Amniotic stem cell (primary cell): ENCODE data around the gene ATP8B1.

ENCODE experiments used
- DNase-seq: peaks from one replicate; lab custom pipeline; 2025; lab: John Stamatoyannopoulos, UW

The ATP8B1 gene

GRCh38 chr18:57792631-57793301 lies 10.3 kb downstream of the ATP8B1 start:
- no peak for DNase-seq

GRCh38 chr18:57791911-57792310 lies 11.2 kb downstream of the ATP8B1 start:
- DNase-seq: no peak

- no peak for DNase-seq
Observed at GRCh38 chr18:57791192-57791591, 11.9 kb downstream of the ATP8B1 start.

- DNase-seq: no peak
Observed at GRCh38 chr18:57790316-57790715, 12.8 kb downstream of the ATP8B1 start.

- no peak for DNase-seq
Observed at GRCh38 chr18:57789759-57790158, 13.4 kb downstream of the ATP8B1 start.

- no peak for DNase-seq
Observed at GRCh38 chr18:57789090-57789489, 14.0 kb downstream of the ATP8B1 start.

GRCh38 chr18:57787068-57787685 lies 15.9 kb downstream of the ATP8B1 start:
- DNase-seq: no peak

GRCh38 chr18:57785751-57786437 lies 17.2 kb downstream of the ATP8B1 start:
- DNase-seq: no peak

- DNase-seq: no peak
Observed at GRCh38 chr18:57784801-57785114, 18.4 kb downstream of the ATP8B1 start.

GRCh38 chr18:57784034-57784800 lies 18.9 kb downstream of the ATP8B1 start:
- no peak for DNase-seq

GRCh38 chr18:57782049-57782448 lies 21.1 kb downstream of the ATP8B1 start:
- DNase-seq: no peak

GRCh38 chr18:57780706-57781347 lies 22.3 kb downstream of the ATP8B1 start:
- DNase-seq: peak; percentile 36

GRCh38 chr18:57780318-57780705 lies 22.8 kb downstream of the ATP8B1 start:
- DNase-seq: no peak

- DNase-seq: no peak
Observed at GRCh38 chr18:57776767-57777166, 26.3 kb downstream of the ATP8B1 start.

- DNase-seq: no peak
Observed at GRCh38 chr18:57776354-57776753, 26.8 kb downstream of the ATP8B1 start.

- DNase-seq: no peak
Observed at GRCh38 chr18:57775937-57776336, 27.2 kb downstream of the ATP8B1 start.

- no peak for DNase-seq
Observed at GRCh38 chr18:57772387-57772799, 30.7 kb downstream of the ATP8B1 start.

- DNase-seq: no peak
Observed at GRCh38 chr18:57771626-57772025, 31.5 kb downstream of the ATP8B1 start.

- DNase-seq: no peak
Observed at GRCh38 chr18:57771193-57771592, 31.9 kb downstream of the ATP8B1 start.

GRCh38 chr18:57768537-57769326 lies 34.4 kb downstream of the ATP8B1 start:
- DNase-seq: peak; percentile 21

GRCh38 chr18:57767259-57768050 lies 35.7 kb downstream of the ATP8B1 start:
- DNase-seq: no peak
